A673 (cell line): ENCODE measurements around the gene EXOSC7. TPM values are rescaled to one million over a fixed set of nuclear protein-coding genes. Genes with fewer than 3 reads are reported as not detected.
A peak's percentile ranks its signal among the peaks of the same experiment; 100 is the strongest.

ENCODE experiments used
- BruUV-seq: library from RNA; stranded (reverse); fragments of 400-500 nt; replicated peaks from 2 replicates; lab custom pipeline; 2021; lab: Mats Ljungman, UMichigan
- CTCF ChIA-PET: fragments of 300-600 bp; sonication (Branson Sonifier 250); formaldehyde crosslinking; loops from one replicate; lab custom pipeline; 2022; ENCODE audit warnings: antibody characterized with exemption; lab: Charles Lee
- POLR2A ChIA-PET: fragments of 300-600 bp; sonication (Branson Sonifier 250); formaldehyde crosslinking; loops from one replicate; lab custom pipeline; 2022; ENCODE audit warnings: antibody characterized with exemption; ENCODE audit not compliant: low non-redundant PET; lab: Charles Lee
- DNase-seq: peaks from one replicate; pipeline ENCODE4 v3.0.0-alpha.2; 2015; ENCODE audit warnings: low spot score
- H3K27ac ChIP-seq: fragments of 200-600 bp; sonication (generic); 2 replicates; pipeline ENCODE4 v1.5.1; 2016; ENCODE audit warnings: mixed run types, low read depth, mild to moderate bottlenecking, mixed read lengths, antibody characterized with exemption, low read length; ENCODE audit not compliant: poor library complexity, severe bottlenecking
- H3K27me3 ChIP-seq: fragments of 200-600 bp; sonication (generic); replicated peaks from 2 replicates; pipeline ENCODE4 v1.6.1; 2017; ENCODE audit warnings: mixed run types, low read depth, mild to moderate bottlenecking, mixed read lengths, antibody characterized with exemption, low read length; ENCODE audit not compliant: insufficient read depth, poor library complexity
- H3K36me3 ChIP-seq: fragments of 200-600 bp; sonication (generic); 2 replicates; pipeline ENCODE4 v1.6.1; 2016; ENCODE audit warnings: mixed run types, mild to moderate bottlenecking, mixed read lengths, antibody characterized with exemption, low read length; ENCODE audit not compliant: insufficient read depth, poor library complexity, severe bottlenecking
- H3K4me1 ChIP-seq: fragments of 200-600 bp; sonication (generic); 2 replicates; pipeline ENCODE4 v1.6.1; 2017; ENCODE audit warnings: mixed run types, mild to moderate bottlenecking, mixed read lengths, antibody characterized with exemption, low read length; ENCODE audit not compliant: insufficient read depth, poor library complexity, severe bottlenecking
- H3K4me3 ChIP-seq: fragments of 200-600 bp; sonication (generic); 2 replicates; pipeline ENCODE4 v1.5.1; 2016; ENCODE audit warnings: low read depth, mixed run types, mild to moderate bottlenecking, mixed read lengths, low read length; ENCODE audit not compliant: poor library complexity, severe bottlenecking
- H3K9me3 ChIP-seq: fragments of 200-600 bp; sonication (generic); 2 replicates; pipeline ENCODE4 v1.6.1; 2016; ENCODE audit warnings: mixed run types, low read depth, mild to moderate bottlenecking, mixed read lengths, antibody characterized with exemption, low read length; ENCODE audit not compliant: poor library complexity, severe bottlenecking
- EZH2 ChIP-seq: fragments of 200-600 bp; sonication (generic); IDR thresholded peaks from 2 replicates; pipeline ENCODE4 v1.6.1; 2017; ENCODE audit warnings: borderline replicate concordance, low read depth, mild to moderate bottlenecking, mixed read lengths, antibody characterized with exemption, low read length; ENCODE audit not compliant: poor library complexity, severe bottlenecking
- intact Hi-C: fragments of 100-400 bp; cut with micrococcal nuclease; formaldehyde crosslinking; loops from one replicate; pipeline ENCODE4 v1.10.0; 2022; ENCODE audit not compliant: unreplicated experiment
- total RNA-seq: library from RNA; stranded (reverse); gene quantifications from 2 replicates; pipeline ENCODE4 v1.2.3, GENCODE V29; 2021
- TF ChIP-seq, protein P1 (sequence below): fragments of 300-800, 200-600 bp; sonication (generic); conservative IDR thresholded peaks from 2 replicates; pipeline ENCODE4 v1.5.1; 2017; ENCODE audit warnings: low read depth, mild to moderate bottlenecking, antibody characterized with exemption, low read length, moderate library complexity, mixed read lengths

The EXOSC7 gene
- total RNA-seq, 1 experiment from 2014 or later, result 47.4 TPM

DNA sequence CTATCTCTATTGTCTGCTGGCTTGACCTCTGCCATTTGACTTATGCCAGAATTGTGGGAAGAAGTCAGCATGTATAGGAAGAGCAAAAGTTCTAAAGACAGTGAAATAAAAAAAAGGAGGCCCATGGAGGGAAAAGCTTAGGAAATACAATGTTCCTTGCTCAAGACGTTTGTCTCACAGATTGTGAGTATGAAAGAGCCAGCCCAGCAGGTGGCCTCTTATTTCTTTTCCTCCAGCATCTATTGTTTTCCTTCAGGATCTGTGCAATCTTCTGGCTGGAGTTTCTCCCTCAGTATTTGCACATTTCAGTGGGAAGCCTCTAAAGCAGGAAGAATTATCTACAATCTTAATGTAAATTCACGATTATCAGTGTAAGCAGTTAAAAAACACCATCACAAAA is 43.8 kb upstream of the EXOSC7 start:
- H3K27ac ChIP-seq, result peak overlapping the region; percentile 88
- intact Hi-C loops, result no loop called here
- H3K4me3 ChIP-seq, result no peak overlapping the region
- ChIA-PET POLR2A (no interaction called here), CTCF (no interaction called here)
- H3K9me3 ChIP-seq, result no peaks in the 10 kb centered on the region
- H3K36me3 ChIP-seq, result peaks cover 40% of the 10 kb centered on the region
- H3K27me3 ChIP-seq, result no peaks in the 10 kb centered on the region
- peak; percentile 71 for DNase-seq
- BruUV-seq, result no TSS peak
- TF ChIP-seq, protein P1, sequence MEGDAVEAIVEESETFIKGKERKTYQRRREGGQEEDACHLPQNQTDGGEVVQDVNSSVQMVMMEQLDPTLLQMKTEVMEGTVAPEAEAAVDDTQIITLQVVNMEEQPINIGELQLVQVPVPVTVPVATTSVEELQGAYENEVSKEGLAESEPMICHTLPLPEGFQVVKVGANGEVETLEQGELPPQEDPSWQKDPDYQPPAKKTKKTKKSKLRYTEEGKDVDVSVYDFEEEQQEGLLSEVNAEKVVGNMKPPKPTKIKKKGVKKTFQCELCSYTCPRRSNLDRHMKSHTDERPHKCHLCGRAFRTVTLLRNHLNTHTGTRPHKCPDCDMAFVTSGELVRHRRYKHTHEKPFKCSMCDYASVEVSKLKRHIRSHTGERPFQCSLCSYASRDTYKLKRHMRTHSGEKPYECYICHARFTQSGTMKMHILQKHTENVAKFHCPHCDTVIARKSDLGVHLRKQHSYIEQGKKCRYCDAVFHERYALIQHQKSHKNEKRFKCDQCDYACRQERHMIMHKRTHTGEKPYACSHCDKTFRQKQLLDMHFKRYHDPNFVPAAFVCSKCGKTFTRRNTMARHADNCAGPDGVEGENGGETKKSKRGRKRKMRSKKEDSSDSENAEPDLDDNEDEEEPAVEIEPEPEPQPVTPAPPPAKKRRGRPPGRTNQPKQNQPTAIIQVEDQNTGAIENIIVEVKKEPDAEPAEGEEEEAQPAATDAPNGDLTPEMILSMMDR, result no peak
- TF ChIP-seq EZH2, result no peak
- H3K4me1 ChIP-seq, result peaks cover 24% of the 10 kb centered on the region

DNA sequence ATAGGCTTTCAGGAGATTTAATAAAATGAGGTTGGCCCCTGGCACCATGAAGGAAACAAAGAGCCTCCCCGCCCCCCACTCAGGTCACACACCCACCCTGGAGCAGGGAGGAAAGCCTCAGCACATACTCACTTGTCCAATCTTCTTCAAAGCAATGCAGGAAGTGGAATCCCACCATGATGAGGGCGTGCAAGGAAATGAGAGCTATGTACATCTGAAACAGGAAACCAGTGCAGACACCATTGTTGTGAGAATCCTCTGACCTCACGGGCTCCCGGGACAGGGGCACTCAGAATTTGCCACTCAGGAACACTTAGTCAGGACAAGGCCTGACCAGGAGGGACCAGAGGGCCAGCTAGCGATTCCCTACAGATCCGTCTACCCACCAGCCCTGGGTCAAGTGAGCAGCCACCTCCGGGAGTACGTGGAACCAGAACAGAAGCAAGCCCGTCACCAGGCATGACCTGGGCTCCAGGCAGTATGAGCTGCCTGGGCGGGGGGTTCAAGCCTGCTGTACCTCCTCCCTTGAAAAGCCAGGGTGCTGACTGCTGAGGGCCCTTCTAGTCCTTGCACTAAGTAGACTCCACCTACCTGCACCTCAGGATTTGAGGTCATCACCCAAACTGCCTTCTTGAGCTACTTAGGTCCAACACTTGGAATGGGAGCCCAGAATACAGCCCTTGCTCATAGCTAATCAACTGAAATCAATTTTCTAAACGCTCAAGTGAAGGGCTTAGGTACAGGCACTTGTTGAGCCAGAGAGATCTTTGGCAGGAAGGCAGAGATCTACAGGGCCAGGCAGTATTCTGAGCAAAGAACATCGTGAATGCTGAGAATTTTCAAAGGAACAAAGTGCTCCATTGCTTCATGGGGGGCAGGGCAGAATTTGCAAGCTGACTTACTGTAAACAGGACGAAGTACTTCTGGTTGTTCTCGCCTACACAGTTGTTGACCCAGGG is 42.8 kb upstream of the EXOSC7 start:
- no peaks in the 10 kb centered on the region for H3K9me3 ChIP-seq
- BruUV-seq, result no TSS peak
- TF ChIP-seq, protein P1, result no peak
- TF ChIP-seq EZH2, result no peak
- H3K4me3 ChIP-seq, result no peak overlapping the region
- POLR2A ChIA-PET, result no interaction called here
- CTCF ChIA-PET, result no interaction called here
- intact Hi-C loops, result no loop called here
- H3K4me1 ChIP-seq, result peaks cover 24% of the 10 kb centered on the region
- H3K27ac ChIP-seq, result peak overlapping the region; percentile 88
- H3K27me3 ChIP-seq, result no peaks in the 10 kb centered on the region
- peaks cover 44% of the 10 kb centered on the region for H3K36me3 ChIP-seq
- DNase-seq, result peak; percentile 31

DNA sequence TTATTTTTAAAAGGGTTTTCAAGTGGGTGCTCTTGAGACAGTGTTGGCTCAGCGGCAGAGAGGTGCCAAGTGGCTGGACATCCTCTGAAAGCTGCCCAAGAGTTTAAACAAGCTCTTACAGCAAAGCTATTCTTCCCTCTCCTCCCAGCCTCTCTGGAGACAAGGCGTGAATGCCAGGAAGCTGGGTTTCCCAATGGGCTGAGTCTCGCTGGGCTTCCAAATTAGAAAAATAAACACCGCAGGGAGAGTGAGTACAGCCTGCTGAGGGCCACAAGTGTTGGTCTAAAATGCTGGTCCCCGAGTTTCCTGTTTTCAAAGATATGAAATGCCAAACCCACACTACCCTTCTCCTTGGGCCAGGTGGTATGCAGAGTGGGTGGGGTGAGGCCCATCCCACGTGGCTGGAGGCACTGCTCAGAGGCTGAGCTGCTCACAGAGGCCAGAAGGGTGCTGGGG is 36.4 kb upstream of the EXOSC7 start:
- ChIA-PET CTCF (no interaction called here), POLR2A (no interaction called here)
- Histone ChIP-seq H3K36me3 (peaks cover 42% of the 10 kb centered on the region), H3K9me3 (no peaks in the 10 kb centered on the region), H3K4me3 (no peak overlapping the region), H3K27ac (peak overlapping the region; percentile 30), H3K27me3 (no peaks in the 10 kb centered on the region), H3K4me1 (no peaks in the 10 kb centered on the region)
- no peak for TF ChIP-seq EZH2
- TF ChIP-seq, protein P1, result no peak
- no peak for DNase-seq
- no TSS peak for BruUV-seq
- intact Hi-C loops, result no loop called here
